Mucosa of gallbladder (tissue), 1 donor: ENCODE results near the gene CCDC8. TPM values are rescaled to one million over a fixed set of nuclear protein-coding genes. Genes with fewer than 3 reads are reported as not detected.
"Not testable (repeated sequence)": the region's sequence is repeated elsewhere in the genome, so short reads cannot be mapped to it uniquely, and the experiment has no call there.

Experiments
- DNase-seq: peaks from one replicate; pipeline ENCODE4 v3.0.0-alpha.2; 2020; ENCODE audit warnings: low spot score
- total RNA-seq: library from RNA; stranded (reverse); gene quantifications from one replicate; pipeline ENCODE4 v1.2.1, GENCODE V29; 2021
- donor health status: DM: no; HTN: no; CAD: no.

The CCDC8 gene
- total RNA-seq, 1 donor from 2014 or later = 8.5 TPM

GRCh38 chr19:46383171-46383815 is 30.1 kb downstream of the CCDC8 start:
- no peak for DNase-seq

- DNase-seq = no peak
Measured at GRCh38 chr19:46381756-46382345, 31.5 kb downstream of the CCDC8 start.

- no peak for DNase-seq
Measured at GRCh38 chr19:46381346-46381745, 32.0 kb downstream of the CCDC8 start.

GRCh38 chr19:46380690-46381089 is 32.7 kb downstream of the CCDC8 start:
- DNase-seq = no peak

GRCh38 chr19:46378268-46378667 is 35.1 kb downstream of the CCDC8 start:
- no peak for DNase-seq

GRCh38 chr19:46376241-46377153 is 36.9 kb downstream of the CCDC8 start:
- DNase-seq = no peak

GRCh38 chr19:46375476-46376067 is 37.8 kb downstream of the CCDC8 start:
- not testable (repeated sequence) for DNase-seq

- no peak for DNase-seq
Measured at GRCh38 chr19:46374536-46375475, 38.6 kb downstream of the CCDC8 start.

- peak; percentile 94 for DNase-seq
Measured at GRCh38 chr19:46373491-46374359, 39.6 kb downstream of the CCDC8 start.

- no peak for DNase-seq
Measured at GRCh38 chr19:46372901-46373490, 40.4 kb downstream of the CCDC8 start.

- DNase-seq = no peak
Measured at GRCh38 chr19:46371371-46371901, 41.9 kb downstream of the CCDC8 start.

- DNase-seq = no peak
Measured at GRCh38 chr19:46369817-46370216, 43.5 kb downstream of the CCDC8 start.

- no peak for DNase-seq
Measured at GRCh38 chr19:46368116-46368515, 45.2 kb downstream of the CCDC8 start.

- no peak for DNase-seq
Measured at GRCh38 chr19:46367426-46367825, 45.9 kb downstream of the CCDC8 start.

GRCh38 chr19:46366620-46367292 is 46.6 kb downstream of the CCDC8 start:
- no peak for DNase-seq

GRCh38 chr19:46365561-46365960 is 47.8 kb downstream of the CCDC8 start:
- DNase-seq = no peak

- no peak for DNase-seq
Measured at GRCh38 chr19:46364359-46364758, 49.0 kb downstream of the CCDC8 start.

- DNase-seq = no peak
Measured at GRCh38 chr19:46361915-46362314, 51.4 kb downstream of the CCDC8 start.
